NCI-H1436 (cell line): ENCODE measurements around the gene WDR88.
"Not testable (repeated sequence)": the region's sequence is repeated elsewhere in the genome, so short reads cannot be mapped to it uniquely, and the experiment has no call there.

Experiments used
- DNase-seq: peaks from one replicate; lab custom pipeline; 2025; lab: John Stamatoyannopoulos, UW

WDR88 gene

GRCh38 chr19:33129901-33130300 lies 2.0 kb upstream of the WDR88 start:
- no peak for DNase-seq

- no peak for DNase-seq
Observed at GRCh38 chr19:33130433-33130832, 1.5 kb upstream of the WDR88 start.

- no peak for DNase-seq
Observed at GRCh38 chr19:33132425-33132824, 511 bp downstream of the WDR88 start.

GRCh38 chr19:33133438-33134031 lies 1.6 kb downstream of the WDR88 start:
- DNase-seq: no peak

- no peak for DNase-seq
Observed at GRCh38 chr19:33134571-33135041, 2.7 kb downstream of the WDR88 start.

- no peak for DNase-seq
Observed at GRCh38 chr19:33139165-33139564, 7.3 kb downstream of the WDR88 start.

GRCh38 chr19:33143897-33144405 lies 12.0 kb downstream of the WDR88 start:
- DNase-seq: peak; percentile 49

GRCh38 chr19:33146209-33146608 lies 14.3 kb downstream of the WDR88 start:
- no peak for DNase-seq

- no peak for DNase-seq
Observed at GRCh38 chr19:33147538-33147937, 15.6 kb downstream of the WDR88 start.

GRCh38 chr19:33150852-33151518 lies 19.1 kb downstream of the WDR88 start:
- DNase-seq: no peak

- DNase-seq: no peak
Observed at GRCh38 chr19:33152176-33152575, 20.3 kb downstream of the WDR88 start.

- DNase-seq: not testable (repeated sequence)
Observed at GRCh38 chr19:33152625-33153024, 20.7 kb downstream of the WDR88 start.

GRCh38 chr19:33154313-33154712 lies 22.4 kb downstream of the WDR88 start:
- not testable (repeated sequence) for DNase-seq

GRCh38 chr19:33156334-33156733 lies 24.4 kb downstream of the WDR88 start:
- DNase-seq: no peak

GRCh38 chr19:33157906-33158305 lies 26.0 kb downstream of the WDR88 start:
- DNase-seq: no peak

GRCh38 chr19:33158365-33158764 lies 26.5 kb downstream of the WDR88 start:
- DNase-seq: no peak

GRCh38 chr19:33159149-33159548 lies 27.2 kb downstream of the WDR88 start:
- no peak for DNase-seq

GRCh38 chr19:33159893-33160292 lies 28.0 kb downstream of the WDR88 start:
- DNase-seq: no peak

GRCh38 chr19:33161201-33161600 lies 29.3 kb downstream of the WDR88 start:
- DNase-seq: no peak

- no peak for DNase-seq
Observed at GRCh38 chr19:33163481-33163880, 31.6 kb downstream of the WDR88 start.

GRCh38 chr19:33166037-33166436 lies 34.1 kb downstream of the WDR88 start:
- not testable (repeated sequence) for DNase-seq

- no peak for DNase-seq
Observed at GRCh38 chr19:33167438-33167837, 35.5 kb downstream of the WDR88 start.

GRCh38 chr19:33168528-33168927 lies 36.6 kb downstream of the WDR88 start:
- DNase-seq: no peak
